GM12873 (cell line): ENCODE data around the gene HAO2.

ENCODE experiments used
- CTCF ChIP-seq: IDR thresholded peaks from 2 replicates; pipeline ENCODE4 v1.5.1; 2012; ENCODE audit warnings: low read depth, mild to moderate bottlenecking, moderate library complexity, low read length, control low read depth; ENCODE audit not compliant: insufficient read depth; ENCODE audit errors: missing control alignments

The HAO2 gene

GRCh38 chr1:119438761-119439160 lies 70.2 kb downstream of the HAO2 start:
- TF ChIP-seq CTCF: no peak

- TF ChIP-seq CTCF: no peak
Observed at GRCh38 chr1:119440721-119441307, 72.2 kb downstream of the HAO2 start.

DNA sequence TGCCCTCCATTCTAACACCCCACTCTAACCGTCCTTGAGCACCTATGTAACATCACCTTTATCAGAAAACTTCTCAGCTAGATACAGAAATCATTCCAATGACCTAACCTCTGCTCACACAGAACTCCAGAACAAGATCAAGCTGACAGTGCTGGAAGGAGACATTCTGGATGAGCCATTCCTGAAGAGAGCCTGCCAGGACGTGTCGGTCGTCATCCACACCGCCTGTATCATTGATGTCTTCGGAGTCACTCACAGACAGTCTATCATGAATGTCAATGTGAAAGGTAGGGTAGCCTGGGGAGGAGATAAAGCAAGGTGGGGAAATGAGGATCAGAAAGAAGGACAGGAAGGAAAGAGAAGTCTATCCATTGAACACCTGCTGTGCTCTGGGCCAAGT lies 74.2 kb downstream of the HAO2 start:
- TF ChIP-seq CTCF: no peak
